ENCODE results near the gene HRH1. TPM values are rescaled to one million over a fixed set of nuclear protein-coding genes. Genes with fewer than 3 reads are reported as not detected.

HRH1 gene
- total and polyA plus RNA-seq, 2 donors (not counting 3 experiments of a cell fraction or from before 2014, with no cell fraction given): 16.2 to 21.2 TPM

DNA sequence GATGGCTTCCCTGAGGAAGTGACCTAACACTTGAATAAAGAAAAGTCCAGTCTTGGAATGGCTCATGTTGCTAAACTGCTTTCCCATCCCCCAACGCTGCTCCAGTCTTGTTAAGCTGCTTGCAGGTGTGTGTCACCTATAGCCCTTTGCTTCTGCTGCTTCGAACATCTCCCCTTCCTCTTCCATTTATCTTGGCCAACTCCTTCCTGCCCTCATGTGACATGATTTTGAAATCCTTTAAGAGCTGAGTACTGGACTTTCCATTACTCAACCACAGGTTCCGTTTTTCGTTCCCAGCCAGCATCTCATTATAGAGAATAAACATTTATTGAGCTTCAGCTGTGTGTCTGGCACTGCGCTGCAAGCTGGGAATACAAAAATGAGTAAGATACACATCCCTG is 119.6 kb downstream of the HRH1 start:
- Histone ChIP-seq H3K27ac (ENCODE audit: insufficient read depth, low read depth, low read length) (no peak overlapping the region), H3K9me1 (replicated peaks; ENCODE audit: control insufficient read depth, extremely low read depth, insufficient read depth, low read length) (no peaks in the 10 kb centered on the region), H3K27me3 (ENCODE audit: control insufficient read depth in 2 of 2, insufficient read depth in 2 of 2, low read length in 2 of 2) (no peaks in the 10 kb centered on the region), H3K36me3 (ENCODE audit: control insufficient read depth in 2 of 2, extremely low read depth in 1 of 2, insufficient read depth in 2 of 2, low read length in 2 of 2) (no peaks in the 10 kb centered on the region), H3K4me1 (ENCODE audit: control insufficient read depth, extremely low read depth, insufficient read depth, low read length) (peaks cover 21% of the 10 kb centered on the region), H2AFZ (ENCODE audit: low read depth, low read length) (no peak overlapping the region), H3K9me3 (replicated peaks; ENCODE audit: control insufficient read depth, insufficient read depth, low read length) (no peaks in the 10 kb centered on the region), H4K20me1 (replicated peaks; ENCODE audit: control insufficient read depth, extremely low read depth, insufficient read depth, low read length) (no peaks in the 10 kb centered on the region), H3K4me3 (replicated peaks in 1 of 3; ENCODE audit: insufficient read depth in 1 of 3, low read depth in 1 of 3, low read length in 3 of 3) (no peak overlapping the region), H3K79me2 (ENCODE audit: control insufficient read depth, insufficient read depth, low read length) (peaks cover 44% of the 10 kb centered on the region), H3K9ac (replicated peaks; ENCODE audit: extremely low read depth, insufficient read depth, low read length) (no peak overlapping the region), H3K4me2 (ENCODE audit: insufficient read depth, low read length) (no peak overlapping the region)
- no peak for FAIRE-seq
- dilution Hi-C loops (cut with MboI; ENCODE audit: extremely low pct_ligation_motif_present, low sequenced_read_pairs): no loop called here
- ChIA-PET POLR2A (interaction anchor here (2.9 kb wide), 1 partner anchor 15 kb away, joined by 18 read pairs; no protein-coding TSS in a partner anchor), CTCF (interaction anchor here (0.8 kb wide), 1 partner anchor 61 kb away, joined by 6 read pairs; no protein-coding TSS in a partner anchor)
- no peak for DNase-seq (ENCODE audit: low read depth, low spot score)
- BruUV-seq (replicated peaks): no TSS peak
- intact Hi-C loops (cut with micrococcal nuclease): loop anchor here (2.0 kb wide), 1 partner anchor 27 kb away; no protein-coding TSS in a partner anchor
- no peak for TF ChIP-seq POLR2AphosphoS5 (IDR thresholded peaks at IDR 0.05; ENCODE audit: insufficient read depth, low read depth, low read length)
- TF ChIP-seq EZH2 (IDR thresholded peaks at IDR 0.05; ENCODE audit: borderline replicate concordance, low read depth, low read length, severe bottlenecking): no peak
- TF ChIP-seq, protein P1, sequence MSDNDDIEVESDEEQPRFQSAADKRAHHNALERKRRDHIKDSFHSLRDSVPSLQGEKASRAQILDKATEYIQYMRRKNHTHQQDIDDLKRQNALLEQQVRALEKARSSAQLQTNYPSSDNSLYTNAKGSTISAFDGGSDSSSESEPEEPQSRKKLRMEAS (IDR thresholded peaks at IDR 0.05; ENCODE audit: insufficient read depth, insufficient read length): no peak
- TF ChIP-seq GATA2 (IDR thresholded peaks at IDR 0.05; ENCODE audit: insufficient read depth, insufficient read length, low read depth, low read length): no peak
- no peak for TF ChIP-seq MYC (IDR thresholded peaks at IDR 0.05; ENCODE audit: low read depth, low read length)
- TF ChIP-seq JUN (IDR thresholded peaks at IDR 0.05; ENCODE audit: borderline replicate concordance, insufficient read depth, insufficient read length, low read depth): no peak
- TF ChIP-seq, protein P2, sequence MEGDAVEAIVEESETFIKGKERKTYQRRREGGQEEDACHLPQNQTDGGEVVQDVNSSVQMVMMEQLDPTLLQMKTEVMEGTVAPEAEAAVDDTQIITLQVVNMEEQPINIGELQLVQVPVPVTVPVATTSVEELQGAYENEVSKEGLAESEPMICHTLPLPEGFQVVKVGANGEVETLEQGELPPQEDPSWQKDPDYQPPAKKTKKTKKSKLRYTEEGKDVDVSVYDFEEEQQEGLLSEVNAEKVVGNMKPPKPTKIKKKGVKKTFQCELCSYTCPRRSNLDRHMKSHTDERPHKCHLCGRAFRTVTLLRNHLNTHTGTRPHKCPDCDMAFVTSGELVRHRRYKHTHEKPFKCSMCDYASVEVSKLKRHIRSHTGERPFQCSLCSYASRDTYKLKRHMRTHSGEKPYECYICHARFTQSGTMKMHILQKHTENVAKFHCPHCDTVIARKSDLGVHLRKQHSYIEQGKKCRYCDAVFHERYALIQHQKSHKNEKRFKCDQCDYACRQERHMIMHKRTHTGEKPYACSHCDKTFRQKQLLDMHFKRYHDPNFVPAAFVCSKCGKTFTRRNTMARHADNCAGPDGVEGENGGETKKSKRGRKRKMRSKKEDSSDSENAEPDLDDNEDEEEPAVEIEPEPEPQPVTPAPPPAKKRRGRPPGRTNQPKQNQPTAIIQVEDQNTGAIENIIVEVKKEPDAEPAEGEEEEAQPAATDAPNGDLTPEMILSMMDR (IDR thresholded peaks at IDR 0.05; ENCODE audit: extremely low read depth in 1 of 2, insufficient read depth in 1 of 2, low read depth in 1 of 2, low read length in 2 of 2): no peak
- no peak for TF ChIP-seq POLR2A (IDR thresholded peaks at IDR 0.05; ENCODE audit: low read depth, low read length)
- no peak for TF ChIP-seq FOS (IDR thresholded peaks at IDR 0.05; ENCODE audit: borderline replicate concordance, insufficient read depth, low read length)
